Mesodermal cell (in vitro differentiated cells): ENCODE measurements around the gene EFNA1.

ENCODE experiments used
- H3K27ac ChIP-seq: 2 replicates; pipeline ENCODE4 v1.7.0; 2013; ENCODE audit warnings: mild to moderate bottlenecking, low read depth, low read length, moderate library complexity; ENCODE audit not compliant: severe bottlenecking
- H3K36me3 ChIP-seq: 2 replicates; pipeline ENCODE4 v1.7.1; 2013; ENCODE audit warnings: mild to moderate bottlenecking, low read length, moderate library complexity; ENCODE audit not compliant: control insufficient read depth, insufficient read depth
- H3K4me1 ChIP-seq: one replicate; pipeline ENCODE4 v1.7.1; 2013; ENCODE audit warnings: mild to moderate bottlenecking, low read length; ENCODE audit not compliant: insufficient read depth, control insufficient read depth, poor library complexity, severe bottlenecking
- H3K4me3 ChIP-seq: 2 replicates; pipeline ENCODE4 v1.7.0; 2013; ENCODE audit warnings: low read length, control low read depth, mild to moderate bottlenecking; ENCODE audit not compliant: insufficient read depth, poor library complexity, severe bottlenecking; ENCODE audit errors: extremely low read depth
- H3K9me3 ChIP-seq: 2 replicates; pipeline ENCODE4 v1.7.1; 2013; ENCODE audit warnings: mild to moderate bottlenecking, low read length, moderate library complexity; ENCODE audit not compliant: control insufficient read depth
- WGBS, 2 experiments: methylation state at CpG; one replicate each; pipeline ENCODE4 v1.1.5; 2013; ENCODE audit warnings: missing lambda C conversion rate in 2 of 2; ENCODE audit not compliant: insufficient coverage in 2 of 2; 5-methylcytosine and 5-hydroxymethylcytosine counted together

The EFNA1 gene

DNA sequence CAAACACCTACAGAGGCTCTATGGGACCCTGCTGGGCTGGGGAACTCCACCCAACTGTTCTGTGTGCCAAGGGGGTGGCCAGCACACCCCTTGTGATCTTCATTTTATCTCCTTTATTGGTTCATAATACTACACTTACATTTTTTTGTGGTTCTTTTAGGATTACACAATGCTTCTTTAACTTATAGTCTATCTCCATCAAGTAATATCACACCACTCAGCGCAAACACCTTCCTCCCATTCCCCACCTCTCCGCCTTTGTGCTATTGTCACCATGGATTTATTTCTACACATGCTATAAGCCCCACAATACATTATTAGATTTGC, 33.1 kb upstream of the EFNA1 start:
- Histone ChIP-seq H3K9me3 (no peaks in the 10 kb centered on the region), H3K27ac (no peak overlapping the region), H3K4me3 (no peak overlapping the region), H3K36me3 (no peaks in the 10 kb centered on the region), H3K4me1 (peaks cover 4% of the 10 kb centered on the region)
- WGBS, 2 experiments: 71 to 90% methylated on average over 2 of the region's 2 CpGs

DNA sequence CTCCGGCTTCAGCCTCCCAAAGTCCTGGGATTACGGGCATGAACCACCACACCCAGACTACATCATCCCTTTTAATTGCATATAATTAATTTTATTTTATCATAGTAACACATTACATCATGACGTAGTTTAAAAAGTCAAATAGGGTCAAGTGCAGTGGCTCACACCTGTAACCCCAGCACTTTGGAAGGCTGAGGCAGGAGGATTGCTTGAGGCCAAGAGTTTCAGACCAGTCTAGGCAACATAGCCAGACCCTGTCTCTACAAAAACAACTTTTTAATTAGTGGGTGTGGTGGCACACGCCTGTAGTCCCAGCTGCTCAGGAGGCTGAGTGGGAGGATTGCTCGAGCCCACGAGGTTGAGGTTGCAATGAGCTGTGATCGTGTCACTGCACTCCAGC, 28.3 kb upstream of the EFNA1 start:
- Histone ChIP-seq H3K4me1 (peaks cover 4% of the 10 kb centered on the region), H3K27ac (no peak overlapping the region), H3K9me3 (no peaks in the 10 kb centered on the region), H3K4me3 (no peak overlapping the region), H3K36me3 (no peaks in the 10 kb centered on the region)
- WGBS, 2 experiments: 94 to 100% methylated on average over 4 of the region's 7 CpGs

DNA sequence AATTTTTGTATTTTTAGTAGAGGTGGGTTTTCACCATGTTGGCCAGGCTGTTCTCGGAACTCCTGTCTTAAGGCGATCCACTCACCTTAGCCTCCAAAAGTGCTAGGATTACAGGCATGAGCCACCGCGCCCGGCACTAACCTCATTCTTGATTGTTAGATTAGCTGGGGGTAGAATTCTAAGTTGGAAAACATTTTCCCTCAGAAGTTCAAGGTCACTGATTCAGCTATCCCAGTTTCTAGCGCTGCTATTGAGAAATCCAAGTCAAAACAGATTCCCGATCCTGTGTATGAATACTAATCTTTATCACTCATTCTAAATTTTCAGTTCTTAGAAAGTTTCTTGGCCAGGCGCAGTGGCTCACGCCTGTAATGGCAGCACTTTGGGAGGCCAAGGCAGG, 24.4 kb upstream of the EFNA1 start:
- no peak overlapping the region for H3K4me3 ChIP-seq
- H3K9me3 ChIP-seq: no peaks in the 10 kb centered on the region
- no peaks in the 10 kb centered on the region for H3K36me3 ChIP-seq
- WGBS, 2 experiments: 94 to 99% methylated on average over 5 to 6 of the region's 9 CpGs
- no peak overlapping the region for H3K27ac ChIP-seq
- H3K4me1 ChIP-seq: no peaks in the 10 kb centered on the region

DNA sequence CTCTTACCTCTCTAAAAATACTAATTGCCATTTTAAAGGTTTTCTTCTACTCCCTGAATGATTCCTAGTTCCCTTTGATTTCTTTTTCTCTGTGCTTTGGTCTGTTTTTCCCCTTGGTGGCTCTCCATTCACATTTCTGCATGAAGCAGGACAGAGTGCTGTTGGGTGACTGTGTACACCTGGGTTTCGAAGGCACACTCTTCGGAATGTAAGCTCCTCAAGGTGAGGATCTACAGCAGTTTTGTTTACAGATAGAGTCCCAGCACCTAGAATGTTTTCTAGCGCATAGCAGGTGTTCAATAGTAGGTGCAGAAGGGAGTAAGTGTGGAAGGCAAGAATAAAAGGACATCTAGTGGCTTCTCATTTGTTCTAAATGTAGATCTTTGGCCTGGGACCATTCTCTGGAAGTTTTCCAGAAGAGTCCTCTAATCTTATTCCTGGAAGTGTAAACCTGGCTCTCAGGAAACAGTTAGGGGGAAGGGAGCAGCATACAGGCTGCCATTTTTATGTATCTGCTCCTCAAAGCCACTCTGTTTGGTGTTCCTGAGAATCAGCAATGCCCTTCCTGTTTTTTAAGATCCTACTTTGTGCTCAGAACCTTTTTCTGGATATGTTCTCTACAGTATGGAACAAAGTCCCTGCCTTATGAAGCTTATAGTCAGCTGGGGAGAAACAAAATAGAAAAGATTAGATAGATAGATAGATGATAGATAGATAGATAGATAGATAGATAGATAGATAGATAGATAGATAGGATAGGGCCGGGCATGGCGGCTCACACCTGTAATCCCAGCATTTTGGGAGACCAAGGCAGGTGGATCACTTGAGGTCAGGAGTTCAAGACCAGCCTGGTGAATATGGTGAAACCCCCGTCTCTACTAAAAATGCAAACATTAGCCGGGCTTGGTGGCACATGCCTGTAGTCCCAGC, 22.8 kb upstream of the EFNA1 start:
- Histone ChIP-seq H3K9me3 (no peaks in the 10 kb centered on the region), H3K36me3 (no peaks in the 10 kb centered on the region), H3K4me3 (no peak overlapping the region), H3K27ac (no peak overlapping the region), H3K4me1 (no peaks in the 10 kb centered on the region)
- 85 to 90% methylated on average over 7 of the region's 7 CpGs for WGBS, 2 experiments

DNA sequence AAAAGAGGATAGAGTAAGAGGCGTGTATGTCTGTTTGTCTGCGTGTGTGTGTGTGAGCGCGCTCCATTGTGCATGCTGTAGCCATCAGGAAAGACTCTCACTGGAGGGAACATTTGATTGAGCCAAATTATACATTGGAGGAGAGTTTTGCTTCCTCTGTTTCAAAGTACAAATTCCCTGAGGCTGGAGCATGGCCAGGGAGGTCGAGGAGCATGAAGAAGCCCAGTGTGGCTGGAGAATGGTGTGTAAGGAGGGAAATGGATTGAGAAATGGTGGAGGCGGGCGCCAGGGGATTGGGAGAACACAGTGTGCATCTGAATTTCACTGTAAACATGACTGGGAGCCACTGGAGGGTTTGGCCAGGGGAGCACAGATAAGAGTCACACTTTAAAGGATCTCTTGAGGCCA, 22.1 kb upstream of the EFNA1 start:
- Histone ChIP-seq H3K4me1 (no peaks in the 10 kb centered on the region), H3K9me3 (no peaks in the 10 kb centered on the region), H3K4me3 (no peak overlapping the region), H3K27ac (no peak overlapping the region), H3K36me3 (no peaks in the 10 kb centered on the region)
- 75 to 78% methylated on average over 7 of the region's 7 CpGs for WGBS, 2 experiments

DNA sequence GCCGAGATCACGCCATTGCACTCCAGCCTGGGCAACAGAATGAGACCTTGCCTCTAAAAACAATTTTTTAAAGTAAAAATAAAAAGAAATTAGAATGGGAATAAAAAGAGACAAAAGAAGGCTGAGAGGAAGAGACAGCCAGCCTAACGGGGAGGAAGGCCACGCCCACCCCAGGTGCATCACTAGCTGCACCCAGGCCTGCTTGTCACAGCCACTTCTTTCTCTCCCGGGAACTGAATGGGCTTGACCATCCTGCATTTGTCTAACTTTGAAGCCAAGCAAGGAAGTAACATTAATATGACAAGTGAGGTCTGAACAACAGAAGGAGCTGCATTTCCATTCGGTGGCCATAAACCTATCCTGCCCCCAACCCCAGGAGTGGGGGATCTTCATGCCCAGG, 20.8 kb upstream of the EFNA1 start:
- Histone ChIP-seq H3K36me3 (no peaks in the 10 kb centered on the region), H3K4me3 (no peak overlapping the region), H3K9me3 (no peaks in the 10 kb centered on the region), H3K27ac (no peak overlapping the region), H3K4me1 (no peaks in the 10 kb centered on the region)
- WGBS, 2 experiments: 80% methylated on average over 4 of the region's 6 CpGs

DNA sequence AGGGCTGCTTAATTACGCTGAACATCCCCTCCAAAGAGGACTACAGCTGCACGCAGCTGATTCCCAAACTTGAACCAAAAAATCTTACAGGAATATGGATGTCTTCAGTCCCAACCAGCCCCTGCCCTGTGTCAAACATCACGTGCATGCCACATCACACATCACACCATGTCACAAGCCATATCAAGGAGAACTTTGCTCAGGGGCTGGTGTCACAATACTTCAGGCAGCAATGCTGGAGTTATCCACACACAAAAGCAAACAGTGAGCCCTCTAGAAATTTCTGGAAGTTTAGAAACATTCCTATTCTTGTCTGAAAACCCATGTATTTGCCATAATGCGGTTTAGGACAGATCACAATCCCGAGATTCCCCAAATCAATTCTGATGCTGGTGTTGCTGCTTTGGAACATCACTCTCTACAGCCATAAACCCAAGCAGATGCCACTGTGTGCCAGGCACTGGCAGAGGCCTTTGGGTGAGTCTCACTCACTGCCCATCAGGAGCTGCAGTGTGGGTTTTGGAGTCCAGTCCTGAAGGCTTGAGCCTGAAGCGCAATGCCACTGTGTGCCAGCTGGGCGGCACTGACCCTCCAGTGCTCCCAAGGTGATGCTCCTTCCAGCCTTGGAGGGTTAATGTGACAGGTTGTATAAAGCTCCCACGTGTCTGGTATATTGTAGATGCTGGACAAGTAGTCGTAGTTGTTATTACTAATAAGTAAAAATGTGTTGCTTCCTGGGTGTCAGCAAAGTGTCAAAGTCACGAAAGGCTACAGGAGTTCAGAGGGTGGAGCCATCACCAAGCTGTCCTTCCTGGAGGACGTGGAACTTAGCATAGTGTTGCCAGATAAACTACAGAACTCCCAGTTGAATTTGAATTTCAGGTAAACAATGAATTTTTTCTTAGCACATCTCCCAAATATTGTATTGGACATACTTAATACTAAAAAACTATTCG, 20.1 kb upstream of the EFNA1 start:
- no peak overlapping the region for H3K27ac ChIP-seq
- no peaks in the 10 kb centered on the region for H3K9me3 ChIP-seq
- H3K4me1 ChIP-seq: no peaks in the 10 kb centered on the region
- H3K36me3 ChIP-seq: no peaks in the 10 kb centered on the region
- no peak overlapping the region for H3K4me3 ChIP-seq
- WGBS, 2 experiments: 66 to 82% methylated on average over 8 to 10 of the region's 12 CpGs

DNA sequence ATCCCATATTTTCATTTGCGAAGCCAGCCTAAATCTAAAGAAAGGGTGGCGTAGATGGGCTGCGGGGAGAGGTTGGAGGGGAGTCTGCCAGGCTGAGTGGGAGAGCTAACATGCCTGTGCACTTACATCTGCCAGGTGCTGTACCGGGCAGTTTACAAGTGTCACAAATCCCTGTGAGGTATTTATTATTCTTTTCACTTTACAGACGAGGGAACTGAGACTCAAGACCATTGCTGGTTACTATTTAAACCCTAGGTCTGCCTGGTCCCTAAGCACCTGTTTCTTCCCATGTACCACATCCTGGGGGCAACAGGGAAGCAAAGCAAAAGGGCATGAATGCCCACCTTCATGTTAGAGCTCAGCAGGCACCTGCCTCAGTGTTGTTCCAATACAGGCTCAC, 19.4 kb upstream of the EFNA1 start:
- Histone ChIP-seq H3K4me1 (no peaks in the 10 kb centered on the region), H3K9me3 (no peaks in the 10 kb centered on the region), H3K4me3 (no peak overlapping the region), H3K36me3 (no peaks in the 10 kb centered on the region), H3K27ac (no peak overlapping the region)
- 89 to 94% methylated on average over 4 to 5 of the region's 5 CpGs for WGBS, 2 experiments

DNA sequence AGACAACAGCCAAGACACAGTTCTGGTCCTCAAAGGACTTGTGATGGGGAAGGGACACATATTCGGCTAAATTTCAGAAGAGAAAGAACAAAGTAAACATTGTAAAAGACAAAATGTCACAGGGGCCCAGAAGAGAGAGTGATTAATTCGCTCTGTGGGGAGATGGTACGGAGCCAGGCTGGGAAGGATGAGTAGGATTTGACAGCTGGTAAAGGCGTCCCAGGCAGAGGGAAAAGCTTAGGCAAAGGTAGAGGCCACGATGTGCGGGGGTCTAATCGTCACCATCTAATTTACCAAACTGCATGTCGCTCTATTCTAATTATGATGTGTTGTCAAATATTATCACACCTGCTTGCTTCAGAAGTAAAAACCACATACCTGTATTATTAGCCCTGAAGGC, 17.3 kb upstream of the EFNA1 start:
- H3K4me3 ChIP-seq: no peak overlapping the region
- WGBS, 2 experiments: 92 to 93% methylated on average over 3 to 4 of the region's 8 CpGs
- H3K27ac ChIP-seq: no peak overlapping the region
- H3K36me3 ChIP-seq: no peaks in the 10 kb centered on the region
- no peaks in the 10 kb centered on the region for H3K9me3 ChIP-seq
- H3K4me1 ChIP-seq: no peaks in the 10 kb centered on the region

DNA sequence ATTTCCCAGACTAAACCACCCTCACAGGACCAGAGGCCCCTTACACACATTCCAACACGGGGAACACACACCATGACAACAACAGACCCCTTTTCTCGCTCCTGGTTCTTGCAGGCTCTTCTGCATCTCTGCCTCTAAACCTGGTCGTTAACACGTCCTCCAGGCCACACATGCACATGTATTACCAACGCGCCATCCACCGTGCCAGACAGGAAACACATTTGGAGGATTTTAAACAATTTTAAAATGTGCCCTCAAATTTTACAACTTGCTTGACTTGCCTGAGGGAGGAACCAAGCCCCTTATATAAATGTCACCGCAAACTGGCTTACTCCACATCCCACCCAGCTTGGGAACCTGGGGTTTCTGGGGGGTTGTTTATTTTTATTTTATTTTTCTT, 16.9 kb upstream of the EFNA1 start:
- no peaks in the 10 kb centered on the region for H3K4me1 ChIP-seq
- WGBS, 2 experiments: 88 to 97% methylated on average over 7 of the region's 8 CpGs
- no peak overlapping the region for H3K27ac ChIP-seq
- H3K9me3 ChIP-seq: no peaks in the 10 kb centered on the region
- no peaks in the 10 kb centered on the region for H3K36me3 ChIP-seq
- no peak overlapping the region for H3K4me3 ChIP-seq
